Dedifferentiated amniotic fluid mesenchymal stem cell (primary cell): ENCODE results near the gene PRODH2.
A peak's percentile ranks its signal among the peaks of the same experiment; 100 is the strongest.
"Not testable (repeated sequence)": the region's sequence is repeated elsewhere in the genome, so short reads cannot be mapped to it uniquely, and the experiment has no call there.

Experiments
- DNase-seq: peaks from one replicate; pipeline ENCODE4 v3.0.0-alpha.2; 2016; ENCODE audit errors: extremely low spot score

PRODH2 gene

DNA sequence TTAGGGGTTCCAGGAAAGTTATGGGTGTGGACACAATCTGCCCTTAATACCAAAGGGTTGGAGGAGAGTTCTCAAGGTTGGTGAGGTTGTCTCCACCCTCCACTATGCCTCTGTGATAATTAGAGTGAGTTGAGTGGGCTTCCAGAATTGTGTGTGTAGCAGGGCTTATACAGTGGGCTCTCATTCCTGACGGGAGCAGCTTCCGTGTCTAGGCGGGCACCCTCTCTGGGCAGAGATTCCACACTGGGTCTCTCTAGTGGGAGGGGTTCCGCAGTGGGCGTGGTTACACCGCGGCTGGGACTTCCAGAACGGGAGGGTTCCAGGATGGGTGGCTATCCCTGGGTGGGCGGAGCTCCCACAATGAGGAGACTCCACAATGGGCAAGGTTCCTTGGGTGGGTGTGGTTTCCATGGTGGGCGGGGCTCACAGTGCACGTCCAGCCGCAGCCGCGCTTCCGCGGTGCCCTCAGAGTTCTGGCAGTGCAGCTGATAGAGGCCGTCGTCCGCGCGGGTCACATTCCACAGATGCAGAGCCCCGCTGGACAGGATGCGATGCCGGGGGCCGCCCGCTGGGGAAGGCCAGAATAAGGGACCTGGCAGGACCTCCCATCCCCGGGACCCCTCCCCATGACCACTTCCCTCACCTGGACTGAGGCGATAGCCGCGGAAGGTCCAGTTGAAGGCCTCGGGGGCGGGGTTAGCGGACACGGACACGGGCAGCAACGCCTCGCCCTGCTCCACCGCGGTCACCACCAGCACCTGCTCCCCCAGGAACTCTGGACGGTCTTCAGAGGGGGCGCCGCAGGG lies 31.2 kb upstream of the PRODH2 start:
- no peak for DNase-seq

DNA sequence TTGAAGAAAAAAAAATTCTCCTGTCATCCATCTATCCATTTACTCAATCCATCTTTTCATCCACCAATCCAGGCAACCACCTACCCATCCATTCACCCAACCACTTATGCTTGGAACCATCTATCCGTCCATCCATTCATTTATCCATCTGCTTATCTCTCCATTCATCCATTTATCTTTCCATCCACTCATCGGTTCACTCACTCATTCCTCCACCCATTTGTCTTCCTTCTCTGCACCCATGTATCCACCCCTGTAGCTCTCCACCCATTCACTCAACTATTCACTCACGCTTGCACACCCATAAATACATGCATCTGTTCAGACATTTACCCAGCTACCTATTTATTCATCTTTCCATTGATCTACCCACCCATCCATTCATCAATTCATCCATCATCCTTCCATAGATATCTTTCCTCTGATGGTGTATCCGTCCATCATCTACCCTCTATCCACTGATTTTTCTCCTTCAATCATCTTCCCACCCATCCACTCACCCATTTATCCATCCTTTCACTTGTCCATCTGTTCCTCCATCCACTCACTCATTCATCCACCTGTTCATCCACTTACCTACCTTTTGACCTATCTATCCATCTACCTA lies 30.1 kb upstream of the PRODH2 start:
- no peak for DNase-seq

DNA sequence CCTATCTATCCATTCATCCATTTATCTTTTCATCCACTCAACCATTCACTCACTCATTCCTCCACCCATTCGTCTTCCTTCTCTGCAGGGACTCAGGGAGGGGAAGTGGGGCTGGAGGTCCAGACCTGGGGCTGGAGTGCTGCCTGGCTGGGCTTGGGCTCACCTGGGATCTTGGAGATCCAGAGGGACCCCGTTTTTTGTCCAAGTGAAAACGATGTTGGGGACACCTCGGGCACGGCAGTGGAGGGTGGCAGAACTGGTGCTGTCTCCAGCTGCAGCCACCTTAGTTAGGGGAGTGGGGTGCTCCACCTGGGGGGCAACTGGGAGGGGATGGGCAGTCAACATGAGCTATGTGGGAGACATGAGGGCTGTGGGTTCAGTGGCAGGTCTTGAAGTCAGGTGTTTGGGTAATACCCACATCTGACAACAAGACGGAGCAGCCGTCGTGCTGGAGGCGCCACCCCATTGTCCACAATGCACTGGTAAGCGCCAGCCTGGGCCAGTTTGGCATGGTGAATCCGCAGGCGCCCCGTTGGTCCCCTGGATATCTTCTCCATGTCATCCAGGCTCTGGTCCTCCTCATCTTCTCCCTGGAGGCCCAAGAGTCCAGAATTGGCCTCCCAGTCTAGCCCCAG lies 29.4 kb upstream of the PRODH2 start:
- DNase-seq, result no peak

DNA sequence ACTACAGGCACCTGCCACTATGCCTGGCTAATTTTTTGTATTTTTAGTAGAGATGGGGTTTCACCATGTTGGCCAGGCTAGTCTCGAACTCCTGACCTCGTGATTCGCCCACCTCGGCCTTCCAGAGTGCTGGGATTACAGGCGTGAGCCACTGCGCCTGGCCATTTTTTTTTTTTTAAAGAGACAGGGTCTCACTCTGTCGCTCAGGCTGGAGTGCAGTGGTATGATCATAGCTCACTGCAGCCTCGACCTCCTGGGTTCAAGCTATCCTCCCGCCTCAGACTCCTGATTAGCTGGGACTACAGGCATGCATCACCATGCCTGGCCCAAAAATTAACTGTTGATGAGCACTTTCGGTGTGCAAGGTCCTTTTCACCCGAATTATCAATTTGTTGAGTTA lies 23.5 kb upstream of the PRODH2 start:
- DNase-seq, result not testable (repeated sequence)

DNA sequence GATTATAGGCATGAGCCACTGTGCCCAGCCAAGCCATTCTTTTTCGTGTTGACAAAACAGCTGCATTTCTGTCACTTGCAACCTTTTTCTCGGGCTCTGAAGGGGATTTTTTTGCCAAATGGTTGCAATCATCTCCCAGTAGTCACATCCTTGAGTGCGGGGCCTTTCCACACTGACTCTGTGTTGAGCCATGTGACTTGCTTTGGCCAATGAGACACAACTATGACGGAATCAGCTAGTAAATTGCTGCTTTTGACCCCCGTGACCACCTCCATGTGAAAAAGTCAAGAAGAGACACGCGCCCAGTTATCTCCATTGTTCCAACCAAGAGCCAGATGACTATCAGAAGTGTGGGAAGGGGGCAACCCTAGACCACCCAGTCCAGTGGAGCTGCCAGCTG lies 21.3 kb upstream of the PRODH2 start:
- DNase-seq, result no peak

DNA sequence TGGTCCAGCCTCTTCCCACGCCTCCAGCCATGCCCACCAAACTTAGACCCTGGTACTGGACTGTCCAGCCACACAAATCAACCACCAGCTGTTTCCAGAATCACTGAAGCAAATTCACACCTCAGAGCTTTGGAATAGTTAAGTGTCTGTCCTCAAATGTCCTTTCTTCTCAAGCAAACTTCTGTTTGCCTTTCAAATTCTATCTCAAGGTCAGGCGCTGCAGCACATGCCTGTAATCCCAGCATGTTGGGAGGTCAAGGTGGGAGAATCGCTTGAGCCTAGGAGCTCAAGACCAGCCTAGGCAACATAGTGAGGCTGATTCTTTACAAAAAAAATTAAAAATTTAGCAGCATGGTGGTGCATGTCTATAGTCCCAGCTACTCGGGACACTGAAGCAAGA lies 19.4 kb upstream of the PRODH2 start:
- no peak for DNase-seq

DNA sequence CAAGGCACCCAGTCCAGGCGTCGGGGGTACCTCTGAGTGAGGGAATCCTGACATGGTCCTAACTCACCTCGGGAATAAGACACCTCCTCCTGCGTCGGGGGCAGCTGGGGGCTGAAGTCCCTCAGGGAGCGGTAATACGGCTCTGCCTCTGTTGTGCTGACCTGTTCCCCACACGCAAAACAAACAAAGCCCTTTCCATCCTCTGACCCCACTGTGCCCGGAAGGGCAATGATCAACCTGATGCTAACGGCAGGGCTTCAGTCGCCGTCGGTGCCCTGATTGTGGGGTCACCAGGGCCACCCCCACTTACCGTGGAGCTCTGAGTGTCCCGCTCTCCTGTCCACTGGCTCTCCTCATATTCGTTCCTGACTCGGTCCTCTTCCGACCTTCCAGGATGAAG lies 18.3 kb upstream of the PRODH2 start:
- no peak for DNase-seq

DNA sequence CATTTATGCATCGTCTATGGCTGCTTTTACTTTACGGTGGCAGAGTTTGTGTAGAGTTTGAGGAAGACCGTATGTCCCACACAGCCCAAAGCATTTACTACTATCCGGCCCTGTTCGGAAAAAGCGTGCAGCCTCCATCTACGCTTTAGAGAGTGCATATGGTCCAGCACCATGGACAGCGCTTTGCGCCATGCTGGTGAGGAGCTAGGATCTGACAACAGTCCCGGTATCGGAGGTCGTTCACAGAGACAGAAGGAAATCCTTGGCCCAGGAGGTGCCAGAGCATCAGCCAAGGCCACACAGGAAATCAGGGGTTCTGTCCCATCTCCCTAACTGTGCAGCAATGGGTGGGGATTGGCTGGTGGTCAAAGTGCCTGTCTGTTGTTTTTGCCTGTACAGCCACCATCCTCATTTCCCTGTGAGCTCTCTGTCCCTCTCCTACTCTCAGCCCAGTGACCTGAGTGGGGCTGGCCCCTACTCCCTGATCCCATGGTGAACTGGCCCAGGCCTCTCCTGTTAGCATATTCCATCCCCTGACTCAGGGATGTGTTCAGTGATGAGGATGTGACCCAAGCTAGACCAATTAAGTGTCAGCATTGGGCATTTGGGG lies 16.2 kb upstream of the PRODH2 start:
- DNase-seq, result peak; percentile 22

DNA sequence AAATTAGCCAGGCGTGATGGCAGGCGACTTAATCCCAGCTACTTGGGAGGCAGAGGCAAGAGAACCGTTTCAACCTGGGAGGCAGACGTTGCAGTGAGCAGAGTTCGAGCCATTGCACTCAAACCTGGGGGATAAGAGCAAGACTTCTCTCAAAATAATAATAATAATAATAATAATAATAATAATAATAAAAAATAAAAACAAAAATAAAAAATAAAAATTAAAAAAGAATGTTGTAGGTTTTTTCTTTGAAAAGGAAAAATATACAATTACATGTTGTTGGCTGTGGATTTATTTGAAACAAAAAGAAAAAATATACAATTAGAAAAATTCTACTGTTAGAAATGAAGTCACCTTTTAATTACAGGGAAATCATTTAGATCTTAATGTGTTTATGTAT lies 11.5 kb upstream of the PRODH2 start:
- DNase-seq, result no peak

DNA sequence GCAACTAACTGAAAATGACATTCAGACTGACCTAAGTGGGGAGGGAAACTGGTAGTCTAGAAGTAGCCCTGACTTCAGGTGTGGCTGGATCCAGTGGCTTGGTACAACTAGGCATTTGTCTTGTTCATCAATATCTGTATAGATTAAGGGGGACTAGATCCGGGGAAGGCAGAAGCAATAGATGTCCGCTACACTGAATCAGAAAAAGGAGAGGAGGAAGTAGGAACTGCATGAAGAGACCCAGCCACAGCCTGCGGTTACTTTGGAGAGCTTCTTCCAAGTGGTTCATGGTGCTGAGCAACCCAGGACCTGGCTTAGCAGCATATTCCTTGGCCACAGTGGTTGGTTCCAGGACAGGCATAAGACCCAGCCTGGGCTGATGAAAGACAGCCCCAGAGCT lies 9.9 kb upstream of the PRODH2 start:
- no peak for DNase-seq

DNA sequence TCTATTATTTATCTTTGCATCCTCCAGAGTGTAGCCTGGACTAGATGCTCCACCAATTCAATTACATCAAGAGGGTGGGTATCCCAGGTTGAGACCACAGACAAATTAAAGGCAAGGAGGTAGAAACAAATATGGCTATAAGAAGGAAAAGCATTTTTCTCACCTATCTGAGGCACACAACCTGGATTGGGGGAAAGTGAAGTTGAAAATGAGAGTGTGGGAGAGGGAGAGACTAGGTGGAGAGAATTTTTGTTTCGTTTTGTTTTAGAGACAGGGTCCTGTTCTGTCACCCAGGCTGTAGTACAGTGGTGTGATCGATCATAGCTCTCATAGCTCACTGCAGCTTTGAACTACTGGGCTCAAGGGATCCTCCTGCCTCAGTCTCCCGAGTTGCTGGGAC lies 5.8 kb upstream of the PRODH2 start:
- no peak for DNase-seq

DNA sequence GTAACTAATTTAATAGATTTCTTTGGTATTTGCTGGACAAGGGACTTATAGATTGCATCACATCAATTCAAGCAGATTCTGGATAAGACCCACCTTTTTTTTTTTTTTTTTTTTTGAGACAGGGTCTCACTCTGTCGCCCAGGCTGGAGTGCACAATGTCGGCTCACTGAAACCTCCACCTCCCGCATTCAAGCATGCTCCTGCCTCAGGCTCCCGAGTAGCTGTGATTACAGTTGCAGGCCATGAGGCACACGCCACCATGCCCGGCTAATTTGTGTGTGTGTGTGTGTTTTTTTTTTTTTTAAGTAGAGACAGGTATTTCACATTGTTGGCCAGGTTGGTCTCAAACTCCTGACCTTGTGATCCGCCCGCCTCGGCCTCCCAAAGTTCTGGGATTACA lies 4.2 kb upstream of the PRODH2 start:
- no peak for DNase-seq

DNA sequence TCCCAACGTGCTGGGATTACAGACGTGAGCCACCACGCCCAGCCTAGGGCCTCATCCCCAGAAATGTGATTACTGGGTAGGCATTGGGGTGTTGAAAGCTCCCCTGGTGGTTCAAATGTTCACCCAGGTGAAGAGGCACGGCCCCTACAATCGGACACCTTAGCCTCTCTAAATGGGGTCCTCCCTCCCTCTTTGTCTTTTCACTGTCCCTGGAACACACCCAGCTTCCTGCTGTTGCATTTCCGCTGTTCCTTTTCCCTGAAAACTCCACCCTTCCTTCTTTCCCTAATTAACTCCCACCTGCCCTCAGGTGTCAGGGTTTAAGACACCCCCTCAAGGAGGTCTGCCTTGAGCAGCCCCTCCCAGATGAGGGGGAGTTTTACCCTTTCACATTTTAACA lies 3.6 kb upstream of the PRODH2 start:
- no peak for DNase-seq

DNA sequence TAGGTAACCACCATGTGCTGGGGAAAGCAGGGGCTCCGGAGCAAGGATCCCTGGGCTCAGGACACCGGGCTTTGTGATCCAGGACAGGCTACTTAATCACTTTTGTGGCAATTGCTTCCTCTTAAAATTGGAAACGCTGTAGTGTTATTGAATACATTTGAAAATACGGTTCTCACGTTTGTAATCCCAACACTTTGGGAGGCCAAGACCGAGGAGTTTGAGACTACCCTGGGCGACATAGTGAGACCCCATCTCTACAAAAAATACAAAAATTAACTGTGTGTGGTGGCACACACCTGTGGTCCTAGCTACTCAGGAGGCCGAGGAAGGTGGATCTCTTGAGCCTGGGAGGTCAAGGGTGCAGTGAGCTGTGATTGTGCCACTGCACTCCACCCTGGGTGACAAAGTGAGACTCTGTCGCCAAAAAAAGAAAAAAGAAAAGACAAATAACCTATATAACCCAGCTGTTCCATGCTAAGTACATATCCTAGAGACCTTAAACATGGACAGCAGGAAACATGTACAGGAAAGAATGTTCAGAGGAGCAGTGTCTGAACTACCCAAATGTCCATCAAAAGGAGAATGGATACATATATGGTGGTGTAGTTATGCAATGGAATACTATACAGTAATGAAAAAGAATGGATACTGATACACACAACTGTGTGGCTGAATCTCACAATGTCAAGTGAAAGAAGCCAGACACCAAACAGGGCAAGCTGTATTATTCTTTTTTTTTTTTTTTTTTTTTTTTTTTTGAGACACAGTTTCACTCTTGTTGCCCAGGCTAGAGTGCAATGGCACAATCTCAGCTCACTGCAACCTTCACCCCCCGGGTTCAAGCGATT lies 622 bp upstream of the PRODH2 start:
- DNase-seq, result no peak

DNA sequence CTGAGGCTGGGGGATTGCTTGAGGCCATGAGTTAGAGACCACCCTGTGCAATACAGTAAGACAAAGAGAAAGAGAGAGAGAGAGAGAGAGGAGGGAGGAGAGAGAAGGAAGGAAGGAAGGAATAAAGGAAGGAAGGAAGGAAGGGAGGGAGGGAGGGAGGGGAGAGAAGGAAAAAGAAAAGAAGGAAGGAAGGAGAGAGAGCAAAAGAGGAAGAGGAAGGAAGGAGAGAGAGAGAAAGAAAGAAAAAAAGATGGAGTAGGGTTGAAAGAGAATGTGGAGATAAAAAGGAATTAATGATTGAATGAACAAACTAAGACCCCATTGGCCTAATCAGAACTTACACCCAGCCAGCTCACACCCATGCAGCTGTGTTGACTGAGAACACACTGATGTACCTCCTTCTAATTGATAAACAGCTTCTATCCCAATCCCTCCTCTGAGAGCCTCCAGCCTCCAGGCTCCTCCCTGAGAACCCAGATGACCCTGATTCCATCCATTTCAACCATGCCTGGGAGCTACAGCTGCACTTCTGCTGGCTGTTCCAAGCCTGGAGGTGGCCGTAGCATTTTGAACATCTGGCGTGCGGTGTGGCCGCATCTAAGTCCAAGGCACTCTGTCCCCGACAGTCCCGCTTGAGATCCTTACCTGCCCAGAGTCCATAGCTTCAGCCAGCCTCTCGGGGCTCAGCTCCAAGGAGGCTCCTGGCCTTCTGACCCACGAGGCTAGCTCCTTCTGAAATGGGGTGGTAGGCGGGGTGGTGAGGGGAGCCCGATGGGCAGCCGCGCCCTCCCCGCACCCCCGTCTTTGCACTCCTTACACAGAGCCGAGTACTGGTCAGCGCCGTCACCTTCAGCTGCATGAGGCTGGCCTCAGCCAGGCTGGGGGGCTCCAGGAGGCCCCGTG lies 1.1 kb downstream of the PRODH2 start:
- DNase-seq, result no peak

DNA sequence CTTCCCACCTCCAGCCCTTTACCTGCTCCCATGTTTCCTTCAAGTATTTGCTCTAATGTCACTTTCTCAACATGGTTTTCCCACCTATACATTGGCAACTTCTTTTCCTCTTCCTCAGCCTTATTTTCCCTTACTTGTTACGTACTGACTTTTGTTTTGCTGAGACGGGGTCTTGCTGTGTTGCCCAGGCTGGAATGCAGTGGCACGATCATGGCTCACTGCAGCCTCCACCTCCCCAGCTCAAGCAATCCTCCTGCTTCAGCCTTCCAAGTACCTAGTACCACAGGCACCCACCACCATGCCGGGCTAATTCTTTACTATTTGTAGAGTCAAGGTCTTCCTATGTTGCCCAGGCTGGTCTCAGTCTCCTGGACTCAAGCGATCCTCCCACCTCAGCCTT lies 5.0 kb downstream of the PRODH2 start:
- DNase-seq, result no peak

DNA sequence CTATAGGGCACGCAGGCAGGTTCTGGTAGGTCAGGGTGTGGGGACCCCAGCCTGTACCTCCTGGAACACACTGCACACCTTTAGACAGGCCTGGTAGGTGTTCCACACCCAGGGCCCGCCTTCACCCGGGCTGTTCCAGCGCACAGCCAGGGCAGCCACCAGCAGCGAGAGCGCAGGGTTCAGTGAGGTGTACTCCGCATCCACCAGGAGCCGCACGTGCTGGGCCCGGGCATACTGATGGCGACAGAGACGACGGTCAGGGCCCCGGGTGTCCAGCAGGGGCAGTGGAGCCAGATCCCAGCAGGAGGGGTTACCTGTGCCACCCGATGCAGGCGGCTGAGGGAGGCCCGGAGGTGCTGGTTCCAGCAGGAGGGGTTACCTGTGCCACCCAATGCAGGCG lies 6.0 kb downstream of the PRODH2 start:
- DNase-seq, result no peak

DNA sequence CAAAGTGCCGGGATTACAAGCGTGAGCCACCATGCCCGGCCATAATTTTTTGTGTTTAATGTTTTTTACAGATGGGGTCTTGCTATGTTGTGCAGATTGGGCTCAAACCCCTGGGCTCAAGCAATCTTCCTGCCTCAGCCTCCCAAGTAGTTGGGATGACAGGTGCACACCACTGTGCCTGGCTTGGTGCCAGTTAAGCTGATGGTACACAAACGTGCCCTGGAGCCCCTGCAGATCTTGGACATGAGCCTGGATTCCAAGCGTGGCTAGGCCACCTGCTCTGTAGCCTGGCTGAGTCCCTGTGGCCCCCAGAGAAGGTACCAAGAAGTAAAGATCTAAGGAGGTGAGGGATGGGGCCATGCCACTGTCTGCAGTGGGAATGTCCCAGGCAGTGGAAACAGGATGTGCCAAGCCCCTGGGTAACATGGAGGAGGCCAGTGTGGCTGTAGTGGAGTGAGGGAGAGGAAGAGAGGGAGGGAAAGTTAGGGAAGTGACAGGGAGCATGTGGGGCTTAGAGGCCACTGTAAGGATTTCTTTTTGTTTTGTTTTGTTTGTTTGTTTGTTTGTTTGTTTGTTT lies 7.0 kb downstream of the PRODH2 start:
- DNase-seq, result no peak

DNA sequence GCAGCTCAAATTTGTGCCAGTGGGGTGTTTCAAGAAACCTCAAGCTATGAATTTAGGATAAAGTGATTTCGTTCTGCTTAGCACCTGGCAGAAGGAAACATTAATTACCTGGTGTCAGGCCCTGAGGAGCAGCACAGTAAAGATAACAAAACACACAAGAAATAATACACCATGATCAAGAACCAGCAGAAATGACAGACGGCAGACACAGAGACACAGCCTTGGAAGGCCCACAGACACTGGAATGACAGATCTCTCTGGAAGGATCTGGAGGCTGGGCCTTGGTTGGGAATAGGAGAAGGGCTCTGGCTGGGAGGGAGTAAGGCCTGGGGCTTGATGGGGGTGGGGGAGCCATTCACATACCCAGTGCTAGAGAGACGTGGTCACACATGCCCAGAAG lies 10.8 kb downstream of the PRODH2 start:
- no peak for DNase-seq

DNA sequence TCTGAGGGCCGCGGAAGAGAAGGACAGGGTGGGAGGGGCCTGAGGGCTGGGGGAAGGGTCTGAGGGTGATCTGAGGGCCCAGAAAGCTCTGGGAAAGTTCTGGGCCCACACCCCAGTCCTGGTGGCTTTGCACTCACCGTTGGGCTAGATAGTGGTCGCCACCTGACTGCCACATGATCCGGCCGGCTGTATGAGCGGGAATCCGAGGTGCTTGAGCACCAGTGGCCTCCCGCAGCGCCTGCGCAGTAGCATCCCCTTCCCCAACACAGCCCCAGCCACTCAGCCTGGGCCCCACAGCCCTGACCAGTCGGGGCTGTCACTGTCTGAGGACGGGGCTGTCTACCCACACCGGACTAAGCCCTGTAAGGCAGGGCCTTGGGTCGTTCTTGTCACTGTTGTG lies 15.0 kb downstream of the PRODH2 start:
- no peak for DNase-seq
